ENCODE data around the gene USH2A. TPM values are rescaled to one million over a fixed set of nuclear protein-coding genes. Genes with fewer than 3 reads are reported as not detected.
A peak's percentile ranks its signal among the peaks of the same experiment; 100 is the strongest.

The USH2A gene
- total RNA-seq, 3 donors from 2014 or later: 0.03 to 0.17 TPM; not detected in 1

GRCh38 chr1:215584389-215584788 lies 838.9 kb downstream of the USH2A start:
- Histone ChIP-seq H3K4me3 (no peak overlapping the region), H3K36me3 (ENCODE audit: low read depth) (no peaks in the 10 kb centered on the region), H3K4me1 (ENCODE audit: low read depth) (no peaks in the 10 kb centered on the region), H3K9me3 (no peaks in the 10 kb centered on the region)
- DNase-seq (no peak), ATAC-seq (no peak)
- no peak for TF ChIP-seq CTCF (IDR thresholded peaks at IDR 0.05)
- intact Hi-C loops (cut with DNase I, micrococcal nuclease): no loop called here

- Histone ChIP-seq H3K4me1 (ENCODE audit: low read depth) (no peaks in the 10 kb centered on the region), H3K4me3 (no peak overlapping the region), H3K9me3 (no peaks in the 10 kb centered on the region), H3K36me3 (ENCODE audit: low read depth) (no peaks in the 10 kb centered on the region)
- DNase-seq (no peak), ATAC-seq (peak; percentile 74)
- no peak for TF ChIP-seq CTCF (IDR thresholded peaks at IDR 0.05)
- intact Hi-C loops (cut with DNase I, micrococcal nuclease): no loop called here
Observed at GRCh38 chr1:215583185-215583749, 840.0 kb downstream of the USH2A start.

GRCh38 chr1:215581896-215582295 lies 841.4 kb downstream of the USH2A start:
- Histone ChIP-seq H3K36me3 (ENCODE audit: low read depth) (no peaks in the 10 kb centered on the region), H3K9me3 (no peaks in the 10 kb centered on the region), H3K4me1 (ENCODE audit: low read depth) (no peaks in the 10 kb centered on the region), H3K4me3 (no peak overlapping the region)
- intact Hi-C loops (cut with DNase I, micrococcal nuclease): no loop called here
- ATAC-seq (no peak), DNase-seq (no peak)
- no peak for TF ChIP-seq CTCF (IDR thresholded peaks at IDR 0.05)
